GM19043 (cell line): ENCODE results near the gene TMEM45B.
"Not testable (repeated sequence)": the region's sequence is repeated elsewhere in the genome, so short reads cannot be mapped to it uniquely, and the experiment has no call there.

ENCODE experiments used
- ATAC-seq: cut with Tn5 transposase; IDR thresholded peaks from one replicate; pipeline ENCODE4 v1.9.1; 2021; ENCODE audit warnings: low read depth; ENCODE audit not compliant: unreplicated experiment

TMEM45B gene

DNA sequence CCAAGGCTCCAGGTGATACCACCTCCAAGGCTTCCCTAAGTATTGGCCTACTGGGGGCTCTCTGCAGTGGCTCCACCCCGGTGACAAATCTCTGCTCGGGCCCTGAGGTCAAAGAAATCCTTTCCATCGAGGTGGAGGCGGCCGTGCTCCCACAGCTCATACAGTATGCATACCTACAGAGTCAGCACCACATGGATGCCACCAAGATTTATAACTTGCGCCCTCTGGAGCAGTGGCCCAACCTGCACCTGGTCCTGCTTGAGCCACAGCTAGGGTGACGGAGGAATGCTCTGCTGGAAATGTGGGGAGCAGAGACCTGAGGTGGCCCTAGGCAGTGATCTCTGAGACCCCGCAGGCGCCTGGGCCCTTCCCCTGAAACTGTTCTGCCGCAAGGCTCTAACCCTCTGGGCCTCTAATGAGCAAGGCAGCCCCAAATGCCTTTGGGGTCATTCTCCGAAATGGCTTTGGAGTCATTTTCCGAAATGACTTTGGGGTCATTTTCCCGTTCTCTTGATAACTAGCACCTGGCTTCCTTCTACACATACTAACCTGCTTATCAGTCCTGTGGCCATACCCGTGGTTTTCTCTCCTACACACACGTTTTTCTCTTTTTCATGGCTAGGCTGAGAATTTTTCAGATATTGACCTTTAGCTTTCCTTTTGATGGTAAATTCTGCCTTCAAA lies 33.9 kb downstream of the TMEM45B start:
- ATAC-seq, result no peak

GRCh38 chr11:129852125-129852740 lies 36.6 kb downstream of the TMEM45B start:
- ATAC-seq, result no peak

DNA sequence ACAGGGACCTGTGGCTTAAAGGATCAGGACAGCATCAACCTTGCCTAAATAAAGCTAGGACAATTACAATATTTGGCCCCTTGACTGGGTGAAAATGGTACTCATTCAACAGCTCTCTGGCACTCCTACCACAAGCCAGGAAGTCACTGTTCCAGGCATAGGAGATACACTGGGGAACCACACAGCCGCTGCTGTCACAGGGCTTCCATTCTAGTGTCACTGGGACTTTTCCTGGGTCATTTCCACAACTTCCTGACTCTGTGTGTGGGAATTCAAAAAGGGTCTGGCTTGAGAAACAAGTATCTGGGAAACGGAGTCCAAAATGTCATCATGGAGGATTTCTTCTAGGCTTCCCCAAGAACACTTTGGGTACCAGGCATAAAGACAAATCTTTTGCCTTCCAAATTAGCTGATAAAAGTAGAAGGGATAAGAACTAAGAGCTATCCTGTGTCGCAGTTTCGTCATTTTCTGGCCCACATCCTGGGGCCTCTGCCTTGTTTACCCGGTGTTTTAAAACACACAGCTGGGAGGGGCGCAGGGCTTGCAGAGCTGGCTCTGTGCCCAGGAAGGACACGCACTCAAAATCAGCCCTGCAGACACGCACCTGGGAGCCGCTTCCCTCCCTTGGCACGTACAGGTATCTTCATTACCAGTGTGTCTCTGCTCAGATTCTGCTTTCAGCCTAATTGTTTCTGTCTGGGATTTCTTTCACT lies 38.0 kb downstream of the TMEM45B start:
- ATAC-seq, result no peak

DNA sequence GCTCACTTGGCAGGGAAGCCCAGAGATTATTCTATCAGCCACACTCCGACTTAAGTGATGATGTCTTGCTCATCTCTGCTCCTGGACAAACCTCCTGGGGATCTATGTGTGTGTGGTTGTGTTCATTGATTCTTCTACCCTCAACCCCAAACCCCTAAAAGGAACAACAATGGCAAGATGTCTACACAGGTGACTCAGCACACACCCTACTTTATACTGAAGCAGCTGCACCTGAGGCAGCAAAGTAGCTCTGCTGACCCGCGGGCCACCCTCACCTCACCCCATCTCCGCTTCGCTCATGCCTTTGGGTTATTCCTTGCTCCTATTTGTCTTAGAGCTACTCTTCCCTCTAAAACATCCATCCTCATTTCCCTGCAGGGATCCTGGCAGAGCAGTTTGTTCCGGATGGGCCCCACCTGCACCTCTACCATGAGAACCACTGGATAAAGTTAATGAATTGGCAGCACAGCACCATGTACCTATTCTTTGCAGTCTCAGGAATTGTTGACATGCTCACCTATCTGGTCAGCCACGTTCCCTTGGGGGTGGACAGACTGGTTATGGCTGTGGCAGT lies 38.7 kb downstream of the TMEM45B start:
- ATAC-seq, result no peak

DNA sequence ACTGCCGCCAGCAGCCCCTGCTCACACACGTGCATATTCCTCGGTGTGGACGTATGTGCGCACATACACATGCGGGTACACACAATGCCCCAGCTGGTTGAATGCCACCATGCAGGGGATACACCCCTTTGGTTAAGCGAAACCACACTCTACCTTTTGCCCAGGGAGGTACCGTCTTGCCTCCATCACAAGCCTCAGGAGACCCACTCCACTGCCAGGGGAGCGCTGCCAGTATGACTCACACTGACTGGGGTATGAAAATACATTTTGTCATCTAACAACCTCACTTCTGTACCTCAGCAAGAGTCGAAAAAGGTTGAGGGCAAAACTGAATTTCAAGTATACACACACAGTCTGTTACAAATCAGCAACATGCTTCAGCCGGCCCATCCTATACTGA lies 39.4 kb downstream of the TMEM45B start:
- ATAC-seq, result no peak

DNA sequence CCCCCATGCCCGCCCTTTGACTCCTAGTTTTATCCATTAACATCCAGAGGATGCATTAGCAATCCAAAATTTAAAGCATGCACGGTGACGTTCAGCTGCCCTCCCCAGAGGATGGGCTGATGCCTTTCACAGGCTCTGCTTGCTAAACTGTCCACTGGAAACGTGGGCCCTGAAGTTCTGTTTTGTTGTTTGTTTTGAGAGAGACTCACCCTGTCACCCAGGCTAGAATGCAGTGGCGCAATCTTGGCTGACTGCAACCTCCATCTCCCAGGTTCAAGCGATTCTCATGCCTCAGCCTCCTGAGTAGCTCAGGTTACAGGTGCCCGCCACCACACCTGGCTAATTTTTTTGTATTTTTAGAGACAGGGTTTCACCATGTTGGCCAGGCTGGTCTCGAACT lies 40.4 kb downstream of the TMEM45B start:
- ATAC-seq, result no peak

- no peak for ATAC-seq
These were observed 46.3 kb downstream of the TMEM45B start for GRCh38 chr11:129861702-129862522.

- ATAC-seq, result no peak
These were observed 49.2 kb downstream of the TMEM45B start for GRCh38 chr11:129864811-129865210.

- ATAC-seq, result no peak
These were observed 50.1 kb downstream of the TMEM45B start for GRCh38 chr11:129865701-129866100.

DNA sequence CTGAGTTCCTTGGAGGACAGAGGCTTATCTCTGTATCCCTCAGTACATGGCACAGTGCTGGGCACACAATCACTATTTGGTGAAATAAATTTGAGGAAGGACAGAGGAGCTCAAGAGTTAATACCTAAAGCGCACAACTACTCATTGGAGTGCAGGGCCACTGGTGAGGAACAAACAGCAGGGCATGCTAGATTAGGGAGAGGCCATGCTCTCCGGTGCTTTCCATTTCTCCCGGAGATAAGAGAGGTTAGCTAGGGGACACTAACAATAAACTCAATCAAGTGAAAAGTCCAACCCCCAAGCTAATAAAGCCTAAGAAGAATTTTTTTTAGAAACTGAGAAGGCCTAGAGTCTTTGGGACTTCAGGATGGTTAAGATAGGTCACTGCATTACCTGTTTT lies 50.7 kb downstream of the TMEM45B start:
- ATAC-seq, result no peak

DNA sequence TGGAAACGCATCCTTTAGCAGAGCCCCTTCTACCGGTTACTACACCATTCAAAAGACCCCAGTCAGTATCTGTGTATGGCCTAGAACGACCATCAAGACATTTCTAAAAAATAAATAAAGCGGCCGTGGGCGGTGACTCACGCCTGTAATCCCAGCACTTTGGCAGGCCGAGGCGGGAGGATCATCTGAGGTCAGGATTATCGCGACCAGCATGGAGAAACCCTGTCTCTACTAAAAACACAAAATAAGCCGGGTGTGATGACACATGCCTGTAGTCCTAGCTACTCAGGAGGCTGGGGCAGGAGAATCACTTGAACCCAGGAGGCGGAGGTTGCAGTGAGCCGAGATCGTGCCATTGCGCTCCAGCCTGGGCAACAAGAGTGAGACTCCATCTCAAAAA lies 53.0 kb downstream of the TMEM45B start:
- not testable (repeated sequence) for ATAC-seq

DNA sequence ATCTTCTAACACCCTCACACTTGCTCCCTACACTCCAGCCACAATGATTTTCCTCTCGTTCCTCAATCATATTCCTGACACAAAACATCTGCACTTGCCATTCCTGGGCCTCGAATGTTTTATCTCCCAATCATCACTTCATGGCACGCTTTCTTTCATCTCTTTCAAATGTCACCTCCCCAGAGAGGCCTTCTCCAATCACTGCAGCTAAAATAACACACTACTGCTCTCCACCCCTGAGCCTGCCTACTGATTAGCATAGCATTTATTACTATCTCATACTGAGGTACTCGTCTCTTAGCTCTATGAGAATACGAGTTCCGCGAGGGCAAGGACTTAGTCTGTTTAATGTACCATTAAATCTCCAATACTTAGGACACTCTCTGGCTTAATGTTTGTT lies 56.3 kb downstream of the TMEM45B start:
- ATAC-seq, result no peak

DNA sequence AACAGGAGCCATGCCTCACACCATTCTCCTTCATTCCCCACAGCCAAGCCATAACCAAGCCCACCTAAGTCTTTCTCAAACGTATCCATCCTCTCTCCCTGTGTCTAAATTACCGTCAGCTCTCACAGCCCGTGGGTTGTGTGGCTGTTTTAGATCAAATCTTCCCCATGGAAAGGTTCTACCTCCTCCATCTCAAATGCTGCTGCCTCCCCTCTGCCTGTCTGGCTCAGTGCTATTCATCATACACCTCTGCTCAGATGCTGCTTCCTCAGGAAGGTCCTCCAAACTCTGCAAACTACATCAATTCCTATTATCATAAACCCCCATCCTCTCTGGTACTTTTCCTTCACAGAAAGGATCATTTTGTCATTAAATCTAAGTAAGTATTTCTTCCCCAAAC lies 64.7 kb downstream of the TMEM45B start:
- ATAC-seq, result no peak

GRCh38 chr11:129881570-129882170 lies 66.0 kb downstream of the TMEM45B start:
- peak; percentile 84 for ATAC-seq

DNA sequence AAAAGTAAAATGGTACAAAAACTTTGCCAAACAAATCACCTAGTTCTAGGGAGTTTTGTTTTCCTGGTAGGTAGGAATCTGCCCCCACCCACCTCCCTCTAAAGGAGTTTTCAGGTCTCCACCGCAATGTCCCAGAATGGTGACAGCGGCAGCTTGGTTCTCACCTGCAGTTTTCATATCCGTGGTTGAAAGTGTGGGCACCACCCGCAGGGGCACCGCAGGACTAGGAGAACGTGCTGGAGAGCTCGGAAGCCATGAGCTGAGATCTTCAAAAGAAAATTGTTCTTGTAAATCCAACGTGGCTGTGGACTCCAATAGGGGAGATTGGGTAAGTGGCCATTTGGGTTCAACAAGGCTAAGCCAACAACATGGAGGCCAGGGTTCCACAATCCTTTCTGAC lies 68.9 kb downstream of the TMEM45B start:
- no peak for ATAC-seq

GRCh38 chr11:129885381-129885780 lies 69.7 kb downstream of the TMEM45B start:
- ATAC-seq, result no peak

- no peak for ATAC-seq
These were observed 72.8 kb downstream of the TMEM45B start for GRCh38 chr11:129888451-129888850.

DNA sequence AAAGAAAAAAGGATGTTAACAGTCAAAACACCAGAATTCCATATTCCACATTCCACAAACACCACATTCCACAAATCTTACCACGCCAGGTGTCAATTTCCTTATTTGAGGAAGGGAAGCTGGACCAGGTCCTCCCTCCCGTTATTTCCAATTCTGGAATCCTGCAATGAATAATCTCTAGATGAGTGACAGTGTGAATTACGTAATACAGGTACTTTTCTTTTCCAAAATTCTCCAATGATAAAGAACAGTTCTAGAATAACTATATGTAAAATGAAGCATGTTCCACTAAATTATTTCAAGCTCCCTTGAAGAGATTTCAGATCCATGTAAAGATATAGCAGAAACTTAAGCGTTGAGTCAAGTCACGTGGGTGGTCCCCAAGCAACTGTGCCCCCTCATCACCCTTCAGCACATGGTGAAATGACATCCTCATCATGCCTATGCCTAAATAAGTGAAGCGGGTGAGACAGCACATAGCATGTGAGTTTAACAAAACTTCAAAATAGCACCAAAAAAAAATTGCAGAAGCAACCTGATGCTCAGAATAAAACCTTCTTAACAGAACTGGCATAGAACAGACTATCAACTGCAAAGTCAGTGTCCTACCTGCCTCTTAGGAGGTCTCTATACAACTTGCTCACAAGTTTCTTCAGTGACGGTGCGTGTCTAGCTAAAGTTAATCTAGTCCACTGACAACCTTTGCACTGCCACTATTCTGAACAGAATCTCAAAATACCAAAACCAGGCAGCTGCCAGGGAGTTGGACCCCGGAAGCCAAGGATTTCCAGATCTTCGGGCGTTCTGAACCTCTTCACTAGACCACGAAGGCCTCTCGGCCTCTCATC lies 78.9 kb downstream of the TMEM45B start:
- ATAC-seq, result peak; percentile 28
